Tibial nerve (tissue), 4 donors: ENCODE data around the gene TMEM86B. TPM values are rescaled to one million over a fixed set of nuclear protein-coding genes. Genes with fewer than 3 reads are reported as not detected.
A peak's percentile ranks its signal among the peaks of the same experiment; 100 is the strongest.

Source experiments
- DNase-seq, 2 donors: peaks; one replicate each; pipeline ENCODE4 v3.0.0-alpha.2; 2019; ENCODE audit warnings: low spot score in 2 of 2
- H3K27ac ChIP-seq, 4 donors: fragments of 200-600 bp; sonication (generic) in 3 of 4; one replicate each; pipeline ENCODE4 v1.5.1; 2017 to 2019; ENCODE audit warnings: mild to moderate bottlenecking in 1 of 4
- H3K27me3 ChIP-seq, 2 donors: fragments of 200-600 bp; sonication (generic) in 1 of 2; one replicate each; pipeline versions ENCODE4 v1.5.1 to v1.6.0; 2017 to 2019
- H3K36me3 ChIP-seq, 3 donors: fragments of 200-600 bp; sonication (generic); one replicate each; pipeline ENCODE4 v1.5.1; 2018 to 2019
- H3K4me1 ChIP-seq, 4 donors: fragments of 200-600 bp; sonication (generic) in 3 of 4; one replicate each; pipeline ENCODE4 v1.5.1; 2017 to 2019
- H3K4me3 ChIP-seq, 4 donors: fragments of 200-600 bp; sonication (generic) in 3 of 4; one replicate each; pipeline ENCODE4 v1.5.1; 2017 to 2019; ENCODE audit warnings: mild to moderate bottlenecking in 1 of 4, moderate library complexity in 1 of 4
- H3K9me3 ChIP-seq, 4 donors: fragments of 200-600 bp; sonication (generic) in 3 of 4; one replicate each; pipeline ENCODE4 v1.5.1; 2017 to 2019
- CTCF ChIP-seq, 5 experiments: fragments of 200-600 bp in 3 of 5; fragments of 450-650 bp in 2 of 5; sonication (generic) in 3 of 5; IDR thresholded peaks; one replicate each; pipeline ENCODE4 v1.5.1; 2016 to 2019; ENCODE audit warnings: antibody characterized with exemption in 5 of 5, mild to moderate bottlenecking in 3 of 5, moderate library complexity in 2 of 5
- EP300 ChIP-seq, 2 donors: sonication (generic); formaldehyde crosslinking; IDR thresholded peaks; one replicate each; pipeline ENCODE4 v1.6.1; 2017; ENCODE audit warnings: antibody characterized with exemption in 2 of 2, mild to moderate bottlenecking in 1 of 2
- POLR2A ChIP-seq, 2 donors: fragments of 450-650 bp; IDR thresholded peaks; one replicate each; pipeline ENCODE4 v1.6.1; 2017; ENCODE audit warnings: antibody characterized with exemption in 2 of 2, mild to moderate bottlenecking in 2 of 2, moderate library complexity in 2 of 2
- WGBS, 2 donors: methylation state at CpG; one replicate each; pipeline ENCODE4 v1.1.5; 2018; 5-methylcytosine and 5-hydroxymethylcytosine counted together
- total RNA-seq, 4 donors: library from RNA; depleted of rRNA; stranded (reverse); fragments of >200 nt; gene quantifications; one replicate each; pipeline ENCODE4 v1.1.0, GENCODE V29; 2016

The TMEM86B gene
- total RNA-seq, 4 donors from 2014 or later: 0.44 to 8.6 (median 3.0) TPM

GRCh38 chr19:55198651-55199050 is 29.9 kb downstream of the TMEM86B start:
- WGBS, 2 donors: 54 to 93% methylated on average over 2 of the region's 5 CpGs
- H3K27me3 ChIP-seq: no peaks in the 10 kb centered on the region

GRCh38 chr19:55197528-55197927 is 31.0 kb downstream of the TMEM86B start:
- Histone ChIP-seq H3K27ac (no peak overlapping the region), H3K36me3 (no peaks in the 10 kb centered on the region), H3K27me3 (peaks cover 0 to 5% of the 10 kb centered on the region in 2 donors), H3K4me1 (no peaks in the 10 kb centered on the region), H3K4me3 (no peak overlapping the region), H3K9me3 (no peaks in the 10 kb centered on the region)
- DNase-seq: no peak
- TF ChIP-seq POLR2A (IDR thresholded peaks at IDR 0.05): no peak
- WGBS, 2 donors: 57 to 67% methylated on average over 4 of the region's 4 CpGs

More at GRCh38 chr19:55198651-55199050, 29.9 kb downstream of the TMEM86B start:
- no peaks in the 10 kb centered on the region for H3K36me3 ChIP-seq
- DNase-seq: no peak
- TF ChIP-seq EP300 (IDR thresholded peaks at IDR 0.05): no peak
- TF ChIP-seq CTCF (IDR thresholded peaks at IDR 0.05): no peak
- TF ChIP-seq POLR2A (IDR thresholded peaks at IDR 0.05): no peak
- no peaks in the 10 kb centered on the region for H3K9me3 ChIP-seq
- H3K4me1 ChIP-seq: no peaks in the 10 kb centered on the region
- H3K27ac ChIP-seq: no peak overlapping the region
- no peak overlapping the region for H3K4me3 ChIP-seq

- no peak overlapping the region for H3K27ac ChIP-seq
- no peaks in the 10 kb centered on the region for H3K4me1 ChIP-seq
- TF ChIP-seq POLR2A (IDR thresholded peaks at IDR 0.05) (no peak), EP300 (IDR thresholded peaks at IDR 0.05) (no peak), CTCF (IDR thresholded peaks at IDR 0.05) (no peak)
- no peaks in the 10 kb centered on the region for H3K9me3 ChIP-seq
- no peak for DNase-seq
- H3K4me3 ChIP-seq: no peak overlapping the region
- no peaks in the 10 kb centered on the region for H3K36me3 ChIP-seq
- H3K27me3 ChIP-seq: peaks cover 0 to 5% of the 10 kb centered on the region in 2 donors
- WGBS, 2 donors: 89 to 90% methylated on average over 9 to 10 of the region's 10 CpGs
These were observed 31.8 kb downstream of the TMEM86B start for GRCh38 chr19:55196803-55197202.

GRCh38 chr19:55193481-55193880 is 35.1 kb downstream of the TMEM86B start:
- 69 to 79% methylated on average over 12 of the region's 12 CpGs for WGBS, 2 donors
- Histone ChIP-seq H3K4me1 (no peaks in the 10 kb centered on the region), H3K27me3 (peaks cover 0 to 5% of the 10 kb centered on the region in 2 donors), H3K4me3 (no peak overlapping the region), H3K27ac (no peak overlapping the region), H3K36me3 (no peaks in the 10 kb centered on the region), H3K9me3 (no peaks in the 10 kb centered on the region)
- DNase-seq: no peak
- TF ChIP-seq CTCF (IDR thresholded peaks at IDR 0.05) (no peak), EP300 (IDR thresholded peaks at IDR 0.05) (no peak)

GRCh38 chr19:55189403-55189835 is 39.1 kb downstream of the TMEM86B start:
- Histone ChIP-seq H3K27me3 (peaks cover 0 to 5% of the 10 kb centered on the region in 2 donors), H3K27ac (peak overlapping the region in 1 of 4 donors; percentile 13), H3K36me3 (no peaks in the 10 kb centered on the region), H3K9me3 (no peaks in the 10 kb centered on the region), H3K4me3 (no peak overlapping the region), H3K4me1 (no peaks in the 10 kb centered on the region)
- no peak for DNase-seq
- no peak for TF ChIP-seq POLR2A (IDR thresholded peaks at IDR 0.05)
- peak in 1 of 2 donors; percentile 13 for TF ChIP-seq EP300 (IDR thresholded peaks at IDR 0.05)
- no peak for TF ChIP-seq CTCF (IDR thresholded peaks at IDR 0.05)
- WGBS, 2 donors: 50 to 59% methylated on average over 15 of the region's 15 CpGs

- Histone ChIP-seq H3K27ac (no peak overlapping the region), H3K36me3 (no peaks in the 10 kb centered on the region), H3K4me3 (no peak overlapping the region), H3K4me1 (no peaks in the 10 kb centered on the region), H3K27me3 (peaks cover 0 to 5% of the 10 kb centered on the region in 2 donors), H3K9me3 (no peaks in the 10 kb centered on the region)
- DNase-seq: no peak
- TF ChIP-seq EP300 (IDR thresholded peaks at IDR 0.05) (no peak), CTCF (IDR thresholded peaks at IDR 0.05) (no peak), POLR2A (IDR thresholded peaks at IDR 0.05) (no peak)
- WGBS, 2 donors: 53 to 63% methylated on average over 8 of the region's 8 CpGs
These were observed 39.9 kb downstream of the TMEM86B start for GRCh38 chr19:55188625-55189024.
